Ureter (tissue), 1 donor: ENCODE measurements around the gene ELP4. TPM values are rescaled to one million over a fixed set of nuclear protein-coding genes. Genes with fewer than 3 reads are reported as not detected.
A peak's percentile ranks its signal among the peaks of the same experiment; 100 is the strongest.
"Not testable (repeated sequence)": the region's sequence is repeated elsewhere in the genome, so short reads cannot be mapped to it uniquely, and the experiment has no call there.

Experiments used
- DNase-seq: peaks from one replicate; pipeline ENCODE4 v3.0.0-alpha.2; 2020; ENCODE audit warnings: low spot score
- total RNA-seq: library from RNA; stranded (reverse); gene quantifications from one replicate; pipeline ENCODE4 v1.2.4, GENCODE V29; 2023
- donor health status: DM: yes; HTN: yes; CAD: no.

The ELP4 gene
- 20.6 TPM for total RNA-seq

- peak; percentile 98 for DNase-seq
These were observed at the start of gene ELP4, which contains the start of gene IMMP1L for GRCh38 chr11:31509429-31510345. TSS of gene ELP4 (plus strand) at chr11:31509767. CDS start at chr11:31509785, 18 bp downstream. TSS of gene IMMP1L (minus strand) at chr11:31509622. CDS start at chr11:31463276, 46,346 bp downstream.

GRCh38 chr11:31464436-31464835 lies 45.1 kb upstream of the ELP4 start:
- no peak for DNase-seq

GRCh38 chr11:31474083-31474482 lies 35.5 kb upstream of the ELP4 start:
- DNase-seq, result no peak

GRCh38 chr11:31477528-31478222 lies 31.9 kb upstream of the ELP4 start:
- no peak for DNase-seq

- DNase-seq, result no peak
These were observed 31.4 kb upstream of the ELP4 start for GRCh38 chr11:31478223-31478590.

GRCh38 chr11:31479066-31479465 lies 30.5 kb upstream of the ELP4 start:
- DNase-seq, result no peak

- no peak for DNase-seq
These were observed 28.6 kb upstream of the ELP4 start for GRCh38 chr11:31480930-31481329.

- DNase-seq, result no peak
These were observed 25.1 kb upstream of the ELP4 start for GRCh38 chr11:31484497-31484896.

- DNase-seq, result no peak
These were observed 21.7 kb upstream of the ELP4 start for GRCh38 chr11:31487848-31488247.

- no peak for DNase-seq
These were observed 17.1 kb upstream of the ELP4 start for GRCh38 chr11:31492320-31492913.

GRCh38 chr11:31493235-31493634 lies 16.3 kb upstream of the ELP4 start:
- no peak for DNase-seq

GRCh38 chr11:31493762-31494161 lies 15.8 kb upstream of the ELP4 start:
- not testable (repeated sequence) for DNase-seq

GRCh38 chr11:31499576-31500178 lies 9.9 kb upstream of the ELP4 start:
- no peak for DNase-seq

- DNase-seq, result no peak
These were observed 9.0 kb upstream of the ELP4 start for GRCh38 chr11:31500560-31500959.

GRCh38 chr11:31509051-31509428 lies 527 bp upstream of the ELP4 start:
- DNase-seq, result no peak

- DNase-seq, result no peak
These were observed 2.5 kb downstream of the ELP4 start for GRCh38 chr11:31512117-31512516.

GRCh38 chr11:31521497-31522150 lies 12.1 kb downstream of the ELP4 start:
- DNase-seq, result no peak

GRCh38 chr11:31529189-31529588 lies 19.6 kb downstream of the ELP4 start:
- no peak for DNase-seq

GRCh38 chr11:31529701-31530100 lies 20.1 kb downstream of the ELP4 start:
- no peak for DNase-seq

GRCh38 chr11:31531293-31531692 lies 21.7 kb downstream of the ELP4 start:
- no peak for DNase-seq

- no peak for DNase-seq
These were observed 25.9 kb downstream of the ELP4 start for GRCh38 chr11:31535479-31535878.

GRCh38 chr11:31542862-31543261 lies 33.3 kb downstream of the ELP4 start:
- DNase-seq, result no peak
